Measurements from ENCODE around the gene OTOA.
"Not testable (repeated sequence)": the region's sequence is repeated elsewhere in the genome, so short reads cannot be mapped to it uniquely, and the experiment has no call there.

- not testable (repeated sequence) for TF ChIP-seq CTCF (IDR thresholded peaks at IDR 0.05; ENCODE audit: low read depth, low read length); POLR2A (IDR thresholded peaks at IDR 0.05; ENCODE audit: extremely low read depth, insufficient read length); MYC (IDR thresholded peaks at IDR 0.05; ENCODE audit: low read depth, low read length); MAX (IDR thresholded peaks at IDR 0.05; ENCODE audit: low read depth, low read length)
These were observed 27.2 kb downstream of the OTOA start for GRCh38 chr16:21690967-21691366.
